Activated gamma-delta T cell (primary cell): ENCODE measurements around the gene RASA4B.
"Not testable (repeated sequence)": the region's sequence is repeated elsewhere in the genome, so short reads cannot be mapped to it uniquely, and the experiment has no call there.

Experiments
- DNase-seq: peaks from one replicate; lab custom pipeline; 2025; lab: John Stamatoyannopoulos, UW
- total RNA-seq, 2 donors: gene quantifications; one replicate each; lab custom pipeline; 2026; lab: John Stamatoyannopoulos, UW

The RASA4B gene
- total RNA-seq, result 1.5 to 4.4 reads per million in 2 donors

GRCh38 chr7:102517550-102518147, at the start of gene RASA4B:
RASA4B (minus strand) TSS chr7:102517777; CDS start chr7:102517710, 67 bp downstream.
- not testable (repeated sequence) for DNase-seq

- not testable (repeated sequence) for DNase-seq
Observed at GRCh38 chr7:102550808-102551422, 33.3 kb upstream of the RASA4B start, which contains the start of gene SPDYE2. SPDYE2 (plus strand) TSS chr7:102551226; CDS start chr7:102553256, 2,030 bp downstream.

DNA sequence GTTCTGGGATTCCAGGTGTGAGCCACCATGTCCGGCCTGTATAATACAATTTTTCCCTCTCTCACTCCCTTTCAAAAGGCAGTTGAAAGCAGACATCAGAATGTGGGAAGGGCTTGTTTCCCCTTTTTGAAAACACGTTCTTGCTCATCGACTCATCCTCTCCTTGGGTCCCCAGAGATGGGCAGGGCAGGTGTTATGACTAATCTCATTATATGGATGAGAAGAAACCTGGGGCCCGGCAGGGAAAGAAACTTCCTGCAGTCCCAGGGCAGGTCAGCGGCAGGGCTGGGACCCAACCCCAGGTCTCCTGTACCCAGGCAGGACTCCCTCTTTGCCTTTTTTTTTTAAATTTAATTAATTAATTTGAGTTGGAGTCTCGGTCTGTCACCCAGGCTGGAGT, 28.8 kb upstream of the RASA4B start:
- not testable (repeated sequence) for DNase-seq

DNA sequence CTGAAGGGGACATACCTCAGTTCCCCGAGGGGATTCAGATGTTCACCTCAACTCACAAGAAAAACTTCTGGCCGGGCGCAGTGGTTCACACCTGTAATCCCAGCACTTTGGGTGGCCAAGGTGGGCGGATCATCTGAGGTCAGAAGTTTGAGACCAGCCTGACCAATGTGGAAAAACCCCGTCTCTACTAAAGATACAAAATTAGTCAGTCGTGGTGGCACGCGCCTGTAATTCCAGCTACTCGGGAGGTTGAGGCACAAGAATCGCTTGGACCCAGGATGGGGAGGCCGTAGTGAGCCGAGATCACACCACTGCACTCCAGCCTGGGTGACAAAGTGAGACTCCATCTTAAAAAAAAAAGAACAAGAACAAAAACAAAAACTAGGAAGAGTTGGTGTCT, 27.7 kb upstream of the RASA4B start:
- DNase-seq, result not testable (repeated sequence)

GRCh38 chr7:102544372-102544771, 26.8 kb upstream of the RASA4B start:
- not testable (repeated sequence) for DNase-seq

DNA sequence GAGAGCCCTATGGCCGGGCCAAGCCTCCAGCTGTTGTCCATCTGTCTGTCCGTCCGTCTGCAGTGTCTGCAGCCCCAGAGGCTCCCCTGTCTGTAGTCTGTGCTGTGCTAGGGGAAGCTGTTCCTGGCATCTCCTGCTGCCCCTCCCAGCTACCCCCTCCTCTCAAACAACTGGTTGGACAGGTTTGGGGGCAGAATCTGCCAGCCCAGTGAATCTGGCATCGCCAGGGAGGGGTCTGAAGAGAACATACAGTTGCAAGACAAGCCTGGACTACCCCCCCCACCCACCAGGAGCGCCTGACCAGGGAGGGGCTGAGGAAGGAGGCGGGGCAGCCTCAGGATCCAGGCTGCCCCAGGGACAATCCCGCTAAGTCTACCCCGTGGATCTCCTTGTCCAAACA, 26.0 kb upstream of the RASA4B start, which contains the start of gene UPK3BL2:
TSS of gene UPK3BL2 (minus strand) at position 101 of the 400 bp plus-strand sequence. CDS start at position 41, 60 bp downstream.
- not testable (repeated sequence) for DNase-seq

- DNase-seq, result not testable (repeated sequence)
Observed at GRCh38 chr7:102542771-102543170, 25.2 kb upstream of the RASA4B start.

DNA sequence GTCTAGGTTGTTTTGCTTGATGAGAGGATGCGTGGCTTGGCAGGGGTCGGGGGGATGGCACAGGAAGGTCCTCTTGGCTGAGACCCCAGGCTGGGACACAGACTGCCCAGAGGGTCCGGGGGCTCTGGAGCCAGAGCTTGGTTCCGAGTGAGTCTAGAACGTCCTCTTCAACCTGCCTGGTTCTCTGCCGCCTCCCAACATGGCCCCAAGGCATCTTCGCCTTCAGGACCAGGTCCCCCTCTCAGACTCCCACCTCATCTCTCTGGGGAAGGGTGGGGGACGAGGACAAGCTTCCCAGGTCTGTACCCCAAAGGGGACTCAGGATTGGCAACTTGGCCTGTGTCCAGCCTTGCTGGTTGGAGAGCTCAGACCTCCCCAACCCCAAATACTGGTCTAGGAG, 24.5 kb upstream of the RASA4B start:
- not testable (repeated sequence) for DNase-seq

DNA sequence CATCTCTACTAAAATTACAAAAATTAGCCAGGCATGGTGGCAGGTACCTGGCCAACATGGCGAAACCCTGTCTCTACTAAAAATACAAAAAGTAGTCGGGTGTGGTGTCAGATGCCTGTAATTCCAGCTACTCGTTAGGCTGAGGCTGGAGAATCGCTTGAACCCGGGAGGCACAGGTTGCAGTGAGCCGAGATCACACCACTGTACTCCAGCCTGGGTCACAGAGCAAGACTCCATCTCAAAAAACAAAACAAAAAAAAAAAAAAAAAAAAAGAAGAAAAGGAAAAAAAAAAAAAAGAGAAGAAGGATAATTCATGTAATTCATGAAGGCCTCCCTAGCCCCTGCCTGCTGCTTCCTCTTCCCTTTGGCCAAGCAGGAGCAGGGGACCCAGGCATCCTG, 23.0 kb upstream of the RASA4B start:
- DNase-seq, result not testable (repeated sequence)

DNA sequence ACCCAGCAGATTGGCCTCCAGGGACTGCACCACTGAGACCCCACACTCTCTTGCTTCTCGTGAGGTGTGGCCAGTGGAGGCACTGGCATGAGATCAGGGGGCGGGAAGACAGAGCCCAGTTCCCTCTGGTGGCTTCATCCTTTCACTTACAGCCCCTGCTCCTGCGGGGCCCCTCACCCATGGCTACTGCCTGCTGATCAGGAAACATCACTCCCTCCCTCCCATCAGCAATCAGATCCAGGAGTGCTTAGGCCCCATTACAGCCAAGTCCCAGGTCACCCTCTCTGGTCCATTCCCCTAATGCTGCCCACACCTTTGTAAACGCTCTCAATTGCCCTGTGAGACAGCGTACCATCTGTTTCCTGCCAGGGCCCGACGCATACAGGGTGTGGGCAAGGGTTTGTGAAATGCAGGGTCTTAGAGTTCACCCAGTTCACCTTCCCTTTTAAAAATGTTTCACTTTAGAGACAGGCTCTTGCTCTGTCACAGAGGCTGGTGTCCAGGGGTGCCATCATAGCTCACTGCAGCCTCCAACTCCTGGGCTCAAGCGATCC, 17.6 kb upstream of the RASA4B start:
- DNase-seq, result not testable (repeated sequence)

DNA sequence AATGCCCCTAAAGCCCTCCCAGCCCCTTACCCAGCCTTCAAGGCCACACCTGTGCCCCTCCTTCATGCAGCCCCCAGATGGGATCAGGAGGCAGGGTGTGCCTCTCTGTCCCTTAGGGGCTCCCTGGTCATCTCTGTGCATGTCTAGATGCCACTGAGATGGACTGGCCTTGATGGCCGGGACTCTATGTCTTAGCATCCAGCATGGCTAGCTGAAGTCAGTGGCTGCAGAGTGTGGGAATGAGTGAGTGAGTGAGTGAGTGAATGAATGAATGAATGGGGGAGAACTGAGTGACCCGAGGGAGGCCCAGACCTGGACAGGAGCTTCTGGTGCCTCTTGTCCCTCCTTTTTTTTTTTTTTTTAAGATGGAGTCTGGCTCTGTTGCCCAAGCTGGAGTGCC, 14.6 kb upstream of the RASA4B start:
- DNase-seq, result not testable (repeated sequence)

- DNase-seq, result not testable (repeated sequence)
Observed at GRCh38 chr7:102531583-102531982, 14.0 kb upstream of the RASA4B start.

DNA sequence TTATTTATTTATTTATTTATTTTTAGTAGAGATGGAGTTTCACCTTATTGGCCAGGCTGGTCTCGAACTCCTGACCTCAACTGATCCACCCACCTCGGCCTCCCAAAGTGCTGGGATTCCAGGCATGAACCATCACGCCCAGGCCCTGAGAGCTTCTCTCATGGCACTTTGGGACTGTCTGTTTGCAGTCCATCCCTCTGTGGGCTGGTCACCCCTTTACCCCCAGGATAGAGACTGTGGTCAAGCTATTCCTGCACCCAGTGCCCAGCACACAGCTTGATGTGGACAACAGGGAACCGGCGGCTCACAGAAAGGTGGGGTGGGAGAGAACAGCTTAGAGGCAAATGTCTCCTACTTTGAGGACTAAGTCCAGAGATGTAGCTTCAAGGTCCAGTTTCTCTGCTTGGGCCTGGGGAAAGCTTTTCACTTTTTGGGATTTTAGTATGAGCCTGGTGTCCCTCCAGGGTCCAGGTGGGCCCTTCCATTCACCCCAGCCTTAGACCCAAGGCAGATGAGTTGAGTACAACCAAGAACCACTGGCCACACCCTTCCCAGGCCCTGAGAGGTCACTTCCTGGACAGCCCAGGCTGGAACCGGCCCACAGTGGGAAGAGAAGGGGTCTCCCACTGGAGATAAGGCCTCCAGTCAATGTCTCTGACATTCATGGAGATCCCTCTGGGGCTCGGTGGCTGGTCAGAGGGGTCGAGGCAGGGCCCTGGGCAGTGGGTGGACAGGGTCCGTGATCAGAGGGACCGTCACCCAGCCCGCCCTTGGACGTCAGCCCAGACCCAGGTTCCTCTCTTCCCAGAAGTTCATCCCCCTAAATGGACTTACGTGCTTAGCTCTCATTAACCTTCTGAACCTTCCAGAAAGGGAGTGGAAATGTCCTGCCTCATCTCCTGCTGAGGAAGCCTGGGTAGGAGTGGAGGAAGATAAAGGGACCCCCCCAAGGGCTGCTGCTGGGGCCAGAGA, 10.5 kb upstream of the RASA4B start:
- not testable (repeated sequence) for DNase-seq

GRCh38 chr7:102527182-102527581, 9.6 kb upstream of the RASA4B start:
- DNase-seq, result not testable (repeated sequence)

GRCh38 chr7:102524803-102525202, 7.2 kb upstream of the RASA4B start:
- DNase-seq, result not testable (repeated sequence)

GRCh38 chr7:102520797-102521196, 3.2 kb upstream of the RASA4B start:
- DNase-seq, result not testable (repeated sequence)

- DNase-seq, result not testable (repeated sequence)
Observed at GRCh38 chr7:102516951-102517350, 626 bp downstream of the RASA4B start.

- not testable (repeated sequence) for DNase-seq
Observed at GRCh38 chr7:102515889-102516288, 1.7 kb downstream of the RASA4B start.

DNA sequence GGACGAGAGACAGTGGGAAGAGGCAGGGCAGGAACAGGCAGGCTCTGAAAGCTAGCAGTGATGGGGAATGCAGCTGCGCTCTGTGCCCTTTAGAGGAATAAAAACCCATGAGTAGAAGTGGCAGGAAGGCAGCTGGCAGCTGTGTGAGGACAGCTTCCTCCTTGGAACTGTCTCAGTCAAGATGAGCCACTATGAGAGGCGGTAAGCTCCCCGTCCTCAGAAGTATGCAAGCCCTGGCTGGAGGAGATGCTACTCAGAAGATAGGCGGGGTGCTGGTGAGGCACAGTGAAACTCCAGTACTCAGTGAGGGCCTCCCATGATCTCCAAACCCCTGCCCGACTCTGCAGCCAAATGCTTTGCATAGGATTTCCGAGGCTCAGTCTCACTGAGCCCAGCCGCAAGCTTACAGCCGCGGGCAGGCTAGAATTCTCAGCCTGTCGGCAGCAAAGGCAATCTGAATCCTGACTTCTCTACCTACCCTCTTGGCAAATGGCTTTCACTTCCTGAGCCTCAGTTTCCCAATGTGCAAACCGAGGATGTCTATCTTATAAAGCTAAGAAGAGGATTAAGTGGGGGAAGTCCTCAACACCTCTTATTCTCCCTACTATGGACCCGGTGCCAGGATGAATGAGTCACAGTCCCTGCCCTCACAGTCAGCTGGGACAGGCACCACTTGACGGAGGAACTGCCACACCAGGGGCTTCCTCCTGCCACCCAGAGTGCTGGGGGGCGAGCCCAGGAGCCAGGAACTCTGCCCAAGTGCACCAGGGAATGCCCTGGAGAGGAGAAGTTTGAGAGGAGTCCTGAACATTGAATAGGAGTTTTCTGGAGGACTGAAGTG, 2.5 kb downstream of the RASA4B start:
- DNase-seq, result not testable (repeated sequence)

DNA sequence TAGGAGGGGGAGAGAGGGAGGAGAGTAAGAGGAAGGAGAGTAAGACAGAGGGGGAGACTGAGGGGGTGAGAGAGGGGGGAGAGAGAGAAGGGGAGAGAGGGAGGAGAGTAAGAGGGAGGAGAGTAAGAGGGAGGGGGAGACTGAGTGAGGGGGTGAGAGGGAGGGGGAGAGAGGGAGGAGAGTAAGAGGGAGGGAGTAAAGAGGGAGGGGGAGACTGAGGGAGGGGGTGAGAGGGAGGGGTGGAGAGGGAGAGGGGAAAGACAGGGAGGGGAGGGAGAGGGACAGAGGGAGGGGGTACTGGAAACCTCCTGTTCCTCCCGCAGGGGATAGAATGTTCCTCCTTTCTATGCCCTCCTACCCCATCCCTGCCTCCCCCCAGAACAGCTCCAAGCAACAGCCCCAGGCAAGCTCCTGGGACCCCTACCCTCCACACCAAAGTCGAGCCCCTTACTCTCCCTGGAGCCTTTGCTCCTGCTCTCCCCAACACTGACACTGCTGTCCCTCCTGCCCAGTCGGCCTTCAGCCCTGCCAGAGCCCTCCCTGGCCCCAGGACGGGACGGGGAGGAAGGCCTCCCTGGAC, 4.8 kb downstream of the RASA4B start:
- DNase-seq, result not testable (repeated sequence)
